ENCODE data around the gene SLCO1B1. TPM values are rescaled to one million over a fixed set of nuclear protein-coding genes. Genes with fewer than 3 reads are reported as not detected.

SLCO1B1 gene
- total and polyA plus RNA-seq, 2 of the 8 experiments (the other 6 are each of a cell fraction or from before 2014, with no cell fraction given): 0.13 TPM; not detected in 1

DNA sequence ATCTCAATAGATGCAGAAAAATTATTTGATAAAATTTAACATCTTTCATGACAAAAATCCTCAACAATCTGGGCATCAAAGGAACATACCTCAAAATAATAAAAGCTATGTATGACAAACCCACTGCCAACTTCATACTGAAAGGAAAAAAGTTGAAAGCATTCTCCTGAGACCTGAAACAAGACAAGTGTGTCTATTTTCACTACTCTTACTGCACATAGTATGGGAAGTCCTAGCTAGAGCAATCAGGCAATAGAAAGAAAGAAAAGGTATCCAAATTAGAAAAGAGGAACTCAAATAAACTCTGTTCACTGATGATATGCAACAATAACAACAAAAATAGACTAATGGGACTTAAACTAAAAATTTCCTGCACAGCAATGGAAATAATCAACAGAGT, 90.1 kb downstream of the SLCO1B1 start:
- no peak overlapping the region for H3K23ac ChIP-seq (ENCODE audit: insufficient read length)
- H3K56ac ChIP-seq (replicated peaks; ENCODE audit: insufficient read length, low read depth, low read length): no peak overlapping the region
- no peak overlapping the region for H3K4me2 ChIP-seq (ENCODE audit: insufficient read depth in 1 of 2, low read depth in 2 of 2, low read length in 2 of 2)
- H3K27me3 ChIP-seq (replicated peaks in 1 of 4; ENCODE audit: control insufficient read depth in 3 of 4, extremely low read depth in 1 of 4, insufficient read depth in 3 of 4, low read length in 3 of 4): no peaks in the 10 kb centered on the region
- H3K36me3 ChIP-seq (ENCODE audit: control insufficient read depth in 2 of 4, insufficient read depth in 4 of 4, low read length in 3 of 4): no peaks in the 10 kb centered on the region
- H2BK5ac ChIP-seq (ENCODE audit: low read depth, low read length): no peak overlapping the region
- H4K91ac ChIP-seq (replicated peaks; ENCODE audit: insufficient read length, low read length): no peak overlapping the region
- H3K4ac ChIP-seq (replicated peaks; ENCODE audit: insufficient read length, low read depth, low read length): no peak overlapping the region
- DNase-seq (ENCODE audit: low read depth in 1 of 2, low spot score in 2 of 2): no peak
- H2BK15ac ChIP-seq (ENCODE audit: low read length): no peak overlapping the region
- no peak overlapping the region for H3K14ac ChIP-seq (ENCODE audit: insufficient read length)
- no peak overlapping the region for H3K9ac ChIP-seq (replicated peaks in 1 of 4; ENCODE audit: extremely low read depth in 1 of 4, low read depth in 3 of 4, low read length in 3 of 4)
- H2BK120ac ChIP-seq (replicated peaks; ENCODE audit: low read depth, low read length): no peak overlapping the region
- no peak overlapping the region for H3K4me3 ChIP-seq (ENCODE audit: extremely low read depth in 1 of 4, insufficient read depth in 2 of 4, low read depth in 3 of 4, low read length in 4 of 4)
- no peak overlapping the region for H2AFZ ChIP-seq (ENCODE audit: low read length)
- H4K5ac ChIP-seq (ENCODE audit: insufficient read length, low read depth, low read length): no peak overlapping the region
- CTCF ChIA-PET (ENCODE audit: partially characterized antibody): no interaction called here
- FAIRE-seq: no peak
- no peak overlapping the region for H2AK5ac ChIP-seq (ENCODE audit: low read depth, low read length)
- H4K20me1 ChIP-seq (replicated peaks in 1 of 2; ENCODE audit: control insufficient read depth in 1 of 2, insufficient read depth in 2 of 2, low read length in 2 of 2): no peaks in the 10 kb centered on the region
- no peaks in the 10 kb centered on the region for H3K4me1 ChIP-seq (replicated peaks in 1 of 4; ENCODE audit: control insufficient read depth in 3 of 4, insufficient read depth in 4 of 4, low read length in 3 of 4)
- POLR2A ChIA-PET (ENCODE audit: partially characterized antibody): no interaction called here
- no peaks in the 10 kb centered on the region for H3K79me1 ChIP-seq (ENCODE audit: low read depth, low read length)
- no peak overlapping the region for H3K18ac ChIP-seq (ENCODE audit: extremely low read depth, low read length)
- no peak overlapping the region for H3K27ac ChIP-seq (ENCODE audit: low read depth, low read length)
- no peaks in the 10 kb centered on the region for H3K9me3 ChIP-seq (ENCODE audit: insufficient read depth in 2 of 2, low read depth in 1 of 2, low read length in 1 of 2)
- no peak overlapping the region for H4K8ac ChIP-seq (ENCODE audit: extremely low read depth, insufficient read depth, low read length)
- H2BK20ac ChIP-seq (ENCODE audit: low read length): no peak overlapping the region
- no peaks in the 10 kb centered on the region for H3K79me2 ChIP-seq (ENCODE audit: control insufficient read depth in 1 of 2, insufficient read depth in 2 of 2, low read length in 2 of 2)
- H2BK12ac ChIP-seq (ENCODE audit: low read depth, low read length): no peak overlapping the region
- no peaks in the 10 kb centered on the region for H3K23me2 ChIP-seq (ENCODE audit: low read depth, low read length)
- TF ChIP-seq KDM4A (IDR thresholded peaks at IDR 0.05; ENCODE audit: low read depth, low read length, severe bottlenecking) (no peak), SAP30 (IDR thresholded peaks at IDR 0.05; ENCODE audit: insufficient read depth, insufficient replicate concordance, low read length) (no peak), CHD2 (IDR thresholded peaks at IDR 0.05; ENCODE audit: low read length) (no peak), HDAC2 (IDR thresholded peaks at IDR 0.05; ENCODE audit: borderline replicate concordance in 1 of 2, low read depth in 2 of 2, low read length in 2 of 2) (no peak), BRCA1 (IDR thresholded peaks at IDR 0.05; ENCODE audit: low read depth, low read length) (no peak), TAF7 (optimal IDR thresholded peaks at IDR 0.05; ENCODE audit: borderline replicate concordance, low read depth, low read length) (no peak), KDM5A (IDR thresholded peaks at IDR 0.05; ENCODE audit: low read length) (no peak), CBX8 (IDR thresholded peaks at IDR 0.05; ENCODE audit: borderline replicate concordance, low read depth, low read length) (no peak), TEAD4 (IDR thresholded peaks at IDR 0.05; ENCODE audit: low read depth, low read length) (no peak), CTBP2 (IDR thresholded peaks at IDR 0.05; ENCODE audit: borderline replicate concordance, insufficient read depth, insufficient read length, low read length) (no peak), FOSL1 (IDR thresholded peaks at IDR 0.05; ENCODE audit: insufficient read depth, low read depth, low read length) (no peak), RAD21 (IDR thresholded peaks at IDR 0.05 in 1 of 2, conservative IDR thresholded peaks at IDR 0.05 in 1 of 2; ENCODE audit: low read depth in 2 of 2, low read length in 2 of 2) (no peak)
- TF ChIP-seq, protein P1, sequence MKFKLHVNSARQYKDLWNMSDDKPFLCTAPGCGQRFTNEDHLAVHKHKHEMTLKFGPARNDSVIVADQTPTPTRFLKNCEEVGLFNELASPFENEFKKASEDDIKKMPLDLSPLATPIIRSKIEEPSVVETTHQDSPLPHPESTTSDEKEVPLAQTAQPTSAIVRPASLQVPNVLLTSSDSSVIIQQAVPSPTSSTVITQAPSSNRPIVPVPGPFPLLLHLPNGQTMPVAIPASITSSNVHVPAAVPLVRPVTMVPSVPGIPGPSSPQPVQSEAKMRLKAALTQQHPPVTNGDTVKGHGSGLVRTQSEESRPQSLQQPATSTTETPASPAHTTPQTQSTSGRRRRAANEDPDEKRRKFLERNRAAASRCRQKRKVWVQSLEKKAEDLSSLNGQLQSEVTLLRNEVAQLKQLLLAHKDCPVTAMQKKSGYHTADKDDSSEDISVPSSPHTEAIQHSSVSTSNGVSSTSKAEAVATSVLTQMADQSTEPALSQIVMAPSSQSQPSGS (IDR thresholded peaks at IDR 0.05; ENCODE audit: low read length): no peak

All from H1 (cell line).